Activated B cell treated with CpG ODN at 0.5 μM for 24 hours (primary cell): ENCODE data around the gene KLHL3. TPM values are rescaled to one million over a fixed set of nuclear protein-coding genes. Genes with fewer than 3 reads are reported as not detected.
A peak's percentile ranks its signal among the peaks of the same experiment; 100 is the strongest.
"Not testable (repeated sequence)": the region's sequence is repeated elsewhere in the genome, so short reads cannot be mapped to it uniquely, and the experiment has no call there.

Experiments
- ATAC-seq: fragments of 200-7000 bp; cut with Tn5 transposase; one replicate; pipeline ENCODE4 v1.10.0; 2021; ENCODE audit warnings: low read depth, mild to moderate bottlenecking, moderate library complexity
- CTCF ChIA-PET: fragments of 350-600 bp; sonication (Branson Sonifier 250); formaldehyde crosslinking; loops from one replicate; lab custom pipeline; 2021; ENCODE audit warnings: antibody characterized with exemption; lab: Charles Lee
- POLR2A ChIA-PET: fragments of 350-600 bp; sonication (Branson Sonifier 250); formaldehyde crosslinking; loops from one replicate; lab custom pipeline; 2021; ENCODE audit warnings: antibody characterized with exemption; lab: Charles Lee
- DNase-seq: peaks from one replicate; pipeline ENCODE4 v3.0.0; 2022
- H3K27ac Mint-ChIP-seq: one replicate; pipeline ENCODE4 v1.8.0; 2020; ENCODE audit warnings: mixed read lengths
- H3K27me3 Mint-ChIP-seq: one replicate; pipeline ENCODE4 v1.8.0; 2021; ENCODE audit warnings: mixed read lengths
- H3K36me3 Mint-ChIP-seq: one replicate; pipeline ENCODE4 v1.8.0; 2021; ENCODE audit warnings: low read depth, mixed read lengths
- H3K4me1 Mint-ChIP-seq: one replicate; pipeline ENCODE4 v1.8.0; 2021; ENCODE audit warnings: mixed read lengths
- H3K4me3 Mint-ChIP-seq: one replicate; pipeline ENCODE4 v1.8.0; 2020; ENCODE audit warnings: mild to moderate bottlenecking, mixed read lengths
- H3K9me3 Mint-ChIP-seq: one replicate; pipeline ENCODE4 v1.8.0; 2020; ENCODE audit warnings: mixed read lengths
- CTCF ChIP-seq: fragments of 200-600 bp; IDR thresholded peaks from one replicate; pipeline ENCODE4 v1.8.0; 2022; ENCODE audit warnings: antibody characterized with exemption, mild to moderate bottlenecking
- intact Hi-C: fragments of 100-400 bp; cut with micrococcal nuclease; formaldehyde crosslinking; loops from one replicate; pipeline ENCODE4 v1.15.1; 2024
- total RNA-seq: library from RNA; stranded (reverse); gene quantifications from 2 replicates; pipeline ENCODE4 v1.2.3, GENCODE V29; 2022

The KLHL3 gene
- 5.3 and 5.9 TPM in 2 replicates for total RNA-seq

GRCh38 chr5:137735555-137736284 is at the start of gene KLHL3:
TSS of gene KLHL3 (minus strand) at chr5:137736089. CDS start at chr5:137735646, 443 bp downstream.
- H3K4me1 Mint-ChIP-seq, result no peaks in the 10 kb centered on the region
- ChIA-PET POLR2A (interaction anchor here (0.6 to 2.2 kb wide), 3 partner anchors 11 to 298 kb away, joined by 3 to 13 read pairs (median 3); partner anchors contain the start of gene HNRNPA0), CTCF (interaction anchor here (1.0 to 1.9 kb wide), 3 partner anchors 16 to 75 kb away, joined by 3 to 13 read pairs (median 6); no protein-coding TSS in a partner anchor)
- TF ChIP-seq CTCF, result no peak
- H3K27ac Mint-ChIP-seq, result no peak within 1 kb of the TSS
- DNase-seq (peak; percentile 15), ATAC-seq (peak; percentile 47)
- peaks cover 4% of the 10 kb centered on the region for H3K9me3 Mint-ChIP-seq
- H3K27me3 Mint-ChIP-seq, result peaks cover 2% of the 10 kb centered on the region
- no peak within 1 kb of the TSS for H3K4me3 Mint-ChIP-seq
- H3K36me3 Mint-ChIP-seq, result no peaks in the 10 kb centered on the region
- intact Hi-C loops, result no loop called here

- Mint-ChIP-seq H3K4me1 (peaks cover 23% of the 10 kb centered on the region), H3K27me3 (peaks cover 1% of the 10 kb centered on the region), H3K4me3 (no peak overlapping the region), H3K36me3 (no peaks in the 10 kb centered on the region), H3K27ac (no peak overlapping the region), H3K9me3 (no peaks in the 10 kb centered on the region)
- POLR2A ChIA-PET, result no interaction called here
- intact Hi-C loops, result no loop called here
- TF ChIP-seq CTCF, result no peak
- CTCF ChIA-PET, result no interaction called here
- DNase-seq (no peak), ATAC-seq (no peak)
Measured at GRCh38 chr5:137782984-137783536, 47.2 kb upstream of the KLHL3 start.

GRCh38 chr5:137782055-137782454 is 46.2 kb upstream of the KLHL3 start:
- Mint-ChIP-seq H3K4me3 (no peak overlapping the region), H3K27ac (no peak overlapping the region), H3K27me3 (peaks cover 1% of the 10 kb centered on the region), H3K9me3 (no peaks in the 10 kb centered on the region), H3K36me3 (no peaks in the 10 kb centered on the region), H3K4me1 (peaks cover 14% of the 10 kb centered on the region)
- no peak for TF ChIP-seq CTCF
- ATAC-seq, result peak; percentile 28
- DNase-seq, result no peak
- intact Hi-C loops, result no loop called here
- ChIA-PET POLR2A (interaction anchor here (0.5 kb wide), 1 partner anchor 116 kb away, joined by 4 read pairs; no protein-coding TSS in a partner anchor), CTCF (interaction anchor here (0.5 to 4.3 kb wide), 2 partner anchors 286 kb away, joined by 3 to 55 read pairs; no protein-coding TSS in a partner anchor)

GRCh38 chr5:137778772-137779564 is 43.1 kb upstream of the KLHL3 start:
- ChIA-PET CTCF (interaction anchor here (0.6 to 4.3 kb wide), 47 partner anchors 9 to 399 kb away, joined by 3 to 55 read pairs (median 5); partner anchors contain the start of genes BRD8, KIF20A and PKD2L2), POLR2A (interaction anchor here (1.0 to 1.3 kb wide), 3 partner anchors 24 to 110 kb away, joined by 3 to 8 read pairs (median 3); partner anchors contain the start of gene PKD2L2)
- Mint-ChIP-seq H3K27ac (no peak overlapping the region), H3K36me3 (no peaks in the 10 kb centered on the region), H3K27me3 (no peaks in the 10 kb centered on the region), H3K4me1 (peaks cover 4% of the 10 kb centered on the region), H3K4me3 (no peak overlapping the region), H3K9me3 (no peaks in the 10 kb centered on the region)
- DNase-seq (no peak), ATAC-seq (no peak)
- intact Hi-C loops, result loop anchor here (1.0 to 5.0 kb wide), 5 partner anchors 43 to 354 kb away; no protein-coding TSS in a partner anchor
- TF ChIP-seq CTCF, result no peak

GRCh38 chr5:137767937-137768336 is 32.0 kb upstream of the KLHL3 start:
- intact Hi-C loops, H3K4me1 Mint-ChIP-seq, DNase-seq, H3K4me3 Mint-ChIP-seq, ATAC-seq, H3K27ac Mint-ChIP-seq, H3K27me3 Mint-ChIP-seq, POLR2A ChIA-PET, CTCF ChIA-PET: not testable (repeated sequence)
- Mint-ChIP-seq H3K9me3 (peaks cover 10% of the 10 kb centered on the region), H3K36me3 (peaks cover 33% of the 10 kb centered on the region)
